Left ventricle myocardium inferior (tissue), 1 donor: Measurements from ENCODE around the gene CDC42SE2. TPM values are rescaled to one million over a fixed set of nuclear protein-coding genes. Genes with fewer than 3 reads are reported as not detected.
"Not testable (repeated sequence)": the region's sequence is repeated elsewhere in the genome, so short reads cannot be mapped to it uniquely, and the experiment has no call there.

Experiments used
- DNase-seq: peaks from one replicate; pipeline ENCODE4 v3.0.0-alpha.2; 2020
- H3K27ac ChIP-seq: fragments of 200-600 bp; replicated peaks from 2 replicates; pipeline ENCODE4 v1.8.0; 2021
- H3K27me3 ChIP-seq: fragments of 200-600 bp; 2 replicates; pipeline ENCODE4 v1.8.0; 2021; ENCODE audit warnings: low read depth
- H3K36me3 ChIP-seq: fragments of 200-600 bp; 2 replicates; pipeline ENCODE4 v1.8.0; 2021
- H3K4me1 ChIP-seq: fragments of 200-600 bp; 2 replicates; pipeline ENCODE4 v1.8.0; 2021
- H3K4me3 ChIP-seq: fragments of 200-600 bp; 2 replicates; pipeline ENCODE4 v1.8.0; 2021; ENCODE audit warnings: mild to moderate bottlenecking, moderate library complexity
- H3K9me3 ChIP-seq: fragments of 200-600 bp; replicated peaks from 2 replicates; pipeline ENCODE4 v1.8.0; 2021
- intact Hi-C: fragments of 100-400 bp; cut with micrococcal nuclease; formaldehyde crosslinking; loops from one replicate; pipeline ENCODE4 v1.11.0; 2022
- total RNA-seq: library from RNA; stranded (reverse); fragmentation: NEBNext Ultra II Directional; extraction: Animal tissue kit (Norgen Biotek cat#: 25700); gene quantifications from one replicate; pipeline ENCODE4 v1.2.1, GENCODE V29; 2021
- TF ChIP-seq, protein P1 (sequence below): fragments of 200-600 bp; IDR thresholded peaks from 2 replicates; pipeline ENCODE4 v1.8.0; 2021; ENCODE audit warnings: antibody characterized with exemption, mild to moderate bottlenecking, borderline replicate concordance
- donor health status: DM: no; HTN: yes; CAD: no; lungs with severe emphysema.

The CDC42SE2 gene
- total RNA-seq, 1 donor from 2014 or later: 10.3 TPM

DNA sequence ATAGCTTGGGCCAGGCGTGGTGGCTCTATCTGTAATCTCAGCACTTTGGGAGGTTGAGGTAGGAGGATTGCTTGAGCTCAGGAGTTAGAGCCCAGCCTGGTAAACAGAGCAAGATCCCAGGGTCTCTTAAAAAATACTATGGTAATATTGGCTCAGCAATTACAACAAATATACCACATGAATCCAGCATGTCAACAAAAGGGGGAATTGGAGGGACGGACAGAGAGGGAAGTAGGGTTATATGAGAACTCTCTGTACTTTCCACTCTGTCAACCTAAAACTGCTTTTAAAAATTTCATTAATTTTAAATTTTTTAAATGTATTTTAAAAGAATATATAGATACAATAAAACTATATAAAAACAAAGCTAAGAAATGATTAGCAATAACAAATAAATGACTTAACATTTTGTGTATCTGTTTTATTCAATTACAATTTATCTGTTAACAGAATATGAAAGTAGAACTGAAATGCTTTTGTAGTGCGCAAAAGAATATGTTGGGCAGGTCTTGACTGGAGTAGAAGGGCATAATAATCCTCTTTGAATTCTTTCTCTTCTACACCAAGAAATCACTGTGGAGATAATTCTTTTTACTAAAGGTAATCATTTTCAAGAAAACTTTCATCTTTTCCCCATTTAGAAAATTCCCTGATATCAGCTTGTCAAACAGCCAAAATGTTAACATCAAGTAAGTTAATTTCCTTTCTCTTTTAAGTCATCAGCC lies 12.9 kb upstream of the CDC42SE2 start:
- intact Hi-C loops: no loop called here
- no peak overlapping the region for H3K4me3 ChIP-seq
- DNase-seq: no peak
- TF ChIP-seq, protein P1, sequence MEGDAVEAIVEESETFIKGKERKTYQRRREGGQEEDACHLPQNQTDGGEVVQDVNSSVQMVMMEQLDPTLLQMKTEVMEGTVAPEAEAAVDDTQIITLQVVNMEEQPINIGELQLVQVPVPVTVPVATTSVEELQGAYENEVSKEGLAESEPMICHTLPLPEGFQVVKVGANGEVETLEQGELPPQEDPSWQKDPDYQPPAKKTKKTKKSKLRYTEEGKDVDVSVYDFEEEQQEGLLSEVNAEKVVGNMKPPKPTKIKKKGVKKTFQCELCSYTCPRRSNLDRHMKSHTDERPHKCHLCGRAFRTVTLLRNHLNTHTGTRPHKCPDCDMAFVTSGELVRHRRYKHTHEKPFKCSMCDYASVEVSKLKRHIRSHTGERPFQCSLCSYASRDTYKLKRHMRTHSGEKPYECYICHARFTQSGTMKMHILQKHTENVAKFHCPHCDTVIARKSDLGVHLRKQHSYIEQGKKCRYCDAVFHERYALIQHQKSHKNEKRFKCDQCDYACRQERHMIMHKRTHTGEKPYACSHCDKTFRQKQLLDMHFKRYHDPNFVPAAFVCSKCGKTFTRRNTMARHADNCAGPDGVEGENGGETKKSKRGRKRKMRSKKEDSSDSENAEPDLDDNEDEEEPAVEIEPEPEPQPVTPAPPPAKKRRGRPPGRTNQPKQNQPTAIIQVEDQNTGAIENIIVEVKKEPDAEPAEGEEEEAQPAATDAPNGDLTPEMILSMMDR: no peak
- H3K27me3 ChIP-seq: no peaks in the 10 kb centered on the region
- no peaks in the 10 kb centered on the region for H3K4me1 ChIP-seq
- H3K27ac ChIP-seq: no peak overlapping the region
- H3K9me3 ChIP-seq: peaks cover 14% of the 10 kb centered on the region
- no peaks in the 10 kb centered on the region for H3K36me3 ChIP-seq

- intact Hi-C loops: no loop called here
- Histone ChIP-seq H3K27me3 (no peaks in the 10 kb centered on the region), H3K9me3 (no peaks in the 10 kb centered on the region), H3K36me3 (no peaks in the 10 kb centered on the region), H3K27ac (peak overlapping the region; percentile 42), H3K4me1 (no peaks in the 10 kb centered on the region), H3K4me3 (peak overlapping the region; percentile 9)
- TF ChIP-seq, protein P1: no peak
- DNase-seq: peak; percentile 34
These were observed 11.1 kb upstream of the CDC42SE2 start for GRCh38 chr5:131252824-131253171.

- intact Hi-C loops, H3K4me1 ChIP-seq, DNase-seq, H3K27me3 ChIP-seq, H3K4me3 ChIP-seq, H3K9me3 ChIP-seq, H3K36me3 ChIP-seq: not testable (repeated sequence)
- H3K27ac ChIP-seq: peak overlapping the region; percentile 19
These were observed 9.8 kb upstream of the CDC42SE2 start for GRCh38 chr5:131254025-131254424.

- no peaks in the 10 kb centered on the region for H3K9me3 ChIP-seq
- intact Hi-C loops: no loop called here
- H3K4me3 ChIP-seq: no peak overlapping the region
- no peaks in the 10 kb centered on the region for H3K27me3 ChIP-seq
- no peaks in the 10 kb centered on the region for H3K4me1 ChIP-seq
- no peaks in the 10 kb centered on the region for H3K36me3 ChIP-seq
- DNase-seq: no peak
- H3K27ac ChIP-seq: no peak overlapping the region
- TF ChIP-seq, protein P1: no peak
These were observed 9.1 kb upstream of the CDC42SE2 start for GRCh38 chr5:131254741-131255140.

GRCh38 chr5:131256507-131256823 lies 7.4 kb upstream of the CDC42SE2 start:
- Histone ChIP-seq H3K27ac (no peak overlapping the region), H3K27me3 (no peaks in the 10 kb centered on the region), H3K4me1 (no peaks in the 10 kb centered on the region), H3K9me3 (no peaks in the 10 kb centered on the region), H3K4me3 (no peak overlapping the region), H3K36me3 (no peaks in the 10 kb centered on the region)
- TF ChIP-seq, protein P1: no peak
- DNase-seq: no peak
- intact Hi-C loops: no loop called here

- no peak for DNase-seq
- H3K4me1 ChIP-seq: peaks cover 12% of the 10 kb centered on the region
- no peak overlapping the region for H3K27ac ChIP-seq
- H3K36me3 ChIP-seq: no peaks in the 10 kb centered on the region
- intact Hi-C loops: no loop called here
- H3K27me3 ChIP-seq: no peaks in the 10 kb centered on the region
- TF ChIP-seq, protein P1: no peak
- H3K4me3 ChIP-seq: no peak overlapping the region
- H3K9me3 ChIP-seq: no peaks in the 10 kb centered on the region
These were observed 5.1 kb upstream of the CDC42SE2 start for GRCh38 chr5:131258733-131259132.
